ENCODE results near the gene FBLN5.

DNA sequence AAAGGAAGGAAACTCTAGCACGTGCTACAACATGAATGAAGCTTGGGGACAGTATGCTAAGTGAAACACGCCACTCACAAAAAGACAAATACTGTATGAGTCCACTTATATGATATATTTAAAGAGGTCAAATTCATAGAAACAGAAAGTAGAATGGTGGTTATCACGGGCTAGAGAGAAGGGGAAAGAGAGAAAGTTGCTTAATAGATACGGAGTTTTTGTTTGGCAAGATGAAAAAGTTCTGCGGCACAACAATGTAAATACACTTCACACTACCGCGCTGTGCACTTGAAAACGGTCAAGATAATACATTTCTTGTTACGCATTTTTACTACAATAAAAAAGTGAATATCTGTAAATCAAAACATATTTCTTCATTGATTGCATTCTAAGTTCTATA, 37.3 kb downstream of the FBLN5 start:
- TF ChIP-seq, protein P1, sequence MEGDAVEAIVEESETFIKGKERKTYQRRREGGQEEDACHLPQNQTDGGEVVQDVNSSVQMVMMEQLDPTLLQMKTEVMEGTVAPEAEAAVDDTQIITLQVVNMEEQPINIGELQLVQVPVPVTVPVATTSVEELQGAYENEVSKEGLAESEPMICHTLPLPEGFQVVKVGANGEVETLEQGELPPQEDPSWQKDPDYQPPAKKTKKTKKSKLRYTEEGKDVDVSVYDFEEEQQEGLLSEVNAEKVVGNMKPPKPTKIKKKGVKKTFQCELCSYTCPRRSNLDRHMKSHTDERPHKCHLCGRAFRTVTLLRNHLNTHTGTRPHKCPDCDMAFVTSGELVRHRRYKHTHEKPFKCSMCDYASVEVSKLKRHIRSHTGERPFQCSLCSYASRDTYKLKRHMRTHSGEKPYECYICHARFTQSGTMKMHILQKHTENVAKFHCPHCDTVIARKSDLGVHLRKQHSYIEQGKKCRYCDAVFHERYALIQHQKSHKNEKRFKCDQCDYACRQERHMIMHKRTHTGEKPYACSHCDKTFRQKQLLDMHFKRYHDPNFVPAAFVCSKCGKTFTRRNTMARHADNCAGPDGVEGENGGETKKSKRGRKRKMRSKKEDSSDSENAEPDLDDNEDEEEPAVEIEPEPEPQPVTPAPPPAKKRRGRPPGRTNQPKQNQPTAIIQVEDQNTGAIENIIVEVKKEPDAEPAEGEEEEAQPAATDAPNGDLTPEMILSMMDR (IDR thresholded peaks at IDR 0.05; ENCODE audit: low read depth, low read length), result no peak
- no peak for TF ChIP-seq EZH2phosphoT487 (IDR thresholded peaks at IDR 0.05; ENCODE audit: low read depth)
